ENCODE results near the gene MMP1.

DNA sequence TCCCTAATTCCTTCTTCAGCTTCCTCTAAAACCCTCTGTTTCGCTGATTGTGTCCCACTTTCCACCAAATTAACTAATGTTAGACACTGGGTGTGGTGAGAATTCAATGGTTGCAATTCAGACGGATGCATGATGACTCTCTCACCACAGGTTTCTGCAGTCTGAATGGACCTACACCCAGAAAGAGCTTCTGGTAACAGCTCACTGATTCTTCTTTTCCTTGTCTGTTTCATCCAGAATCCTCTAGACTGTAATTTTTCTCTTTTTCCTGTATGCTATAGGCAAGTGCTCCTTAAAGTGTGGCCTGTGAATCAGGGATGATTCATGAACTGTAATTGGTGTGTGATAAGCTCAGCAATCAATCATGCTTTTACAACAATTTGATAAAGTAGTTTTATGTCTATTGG is 35.6 kb downstream of the MMP1 start:
- TF ChIP-seq EZH2 (IDR thresholded peaks at IDR 0.05; ENCODE audit: borderline replicate concordance, low read depth, low read length, severe bottlenecking): no peak
- TF ChIP-seq CTCF (IDR thresholded peaks at IDR 0.05; ENCODE audit: borderline replicate concordance, extremely low read depth, low read length, poor library complexity, severe bottlenecking): no peak

Measured in DND-41 (cell line).